Activated T-cell treated with anti-CD3 and anti-CD28 coated beads, Interleukin-2, amount 50 U/mL, for 48 hours (primary cell): ENCODE measurements around the gene C3orf62.
A peak's percentile ranks its signal among the peaks of the same experiment; 100 is the strongest.

Experiments
- DNase-seq, 2 experiments: peaks; one replicate each; pipeline ENCODE4 v3.0.0-alpha.2; 2020

Gene C3orf62

GRCh38 chr3:49276475-49277382, at the start of gene C3orf62:
C3orf62 (minus strand) TSS chr3:49277232; CDS start chr3:49276872, 360 bp downstream.
- peak; percentile 86 to 89 for DNase-seq

- no peak for DNase-seq
Measured at GRCh38 chr3:49324768-49325167, 47.7 kb upstream of the C3orf62 start.

GRCh38 chr3:49316696-49317457, 39.8 kb upstream of the C3orf62 start:
- DNase-seq: no peak

GRCh38 chr3:49313896-49314688, 37.1 kb upstream of the C3orf62 start:
- no peak for DNase-seq

GRCh38 chr3:49311283-49311682, 34.3 kb upstream of the C3orf62 start:
- no peak for DNase-seq

GRCh38 chr3:49310677-49311076, 33.6 kb upstream of the C3orf62 start:
- no peak for DNase-seq

GRCh38 chr3:49305608-49306007, 28.6 kb upstream of the C3orf62 start:
- no peak for DNase-seq

- no peak for DNase-seq
Measured at GRCh38 chr3:49302613-49303012, 25.6 kb upstream of the C3orf62 start.

- no peak for DNase-seq
Measured at GRCh38 chr3:49300595-49300994, 23.6 kb upstream of the C3orf62 start.

- DNase-seq: no peak
Measured at GRCh38 chr3:49298511-49298910, 21.5 kb upstream of the C3orf62 start.

- no peak for DNase-seq
Measured at GRCh38 chr3:49296781-49297411, 19.9 kb upstream of the C3orf62 start.

GRCh38 chr3:49295489-49296058, 18.5 kb upstream of the C3orf62 start:
- DNase-seq: peak; percentile 34 to 37

GRCh38 chr3:49294343-49294742, 17.3 kb upstream of the C3orf62 start:
- DNase-seq: no peak

- DNase-seq: no peak
Measured at GRCh38 chr3:49283997-49284396, 7.0 kb upstream of the C3orf62 start.

GRCh38 chr3:49279376-49279775, 2.3 kb upstream of the C3orf62 start:
- DNase-seq: no peak

GRCh38 chr3:49278548-49278947, 1.5 kb upstream of the C3orf62 start:
- DNase-seq: no peak

- no peak for DNase-seq
Measured at GRCh38 chr3:49277383-49277775, 347 bp upstream of the C3orf62 start.

GRCh38 chr3:49273825-49274532, 3.1 kb downstream of the C3orf62 start:
- peak; percentile 23 to 34 for DNase-seq

GRCh38 chr3:49271047-49271446, 6.0 kb downstream of the C3orf62 start:
- DNase-seq: no peak

GRCh38 chr3:49270156-49270500, 6.9 kb downstream of the C3orf62 start:
- DNase-seq: no peak

GRCh38 chr3:49269443-49270155, 7.4 kb downstream of the C3orf62 start:
- DNase-seq: no peak
